ENCODE data around the gene FOXP1.

Gene FOXP1

DNA sequence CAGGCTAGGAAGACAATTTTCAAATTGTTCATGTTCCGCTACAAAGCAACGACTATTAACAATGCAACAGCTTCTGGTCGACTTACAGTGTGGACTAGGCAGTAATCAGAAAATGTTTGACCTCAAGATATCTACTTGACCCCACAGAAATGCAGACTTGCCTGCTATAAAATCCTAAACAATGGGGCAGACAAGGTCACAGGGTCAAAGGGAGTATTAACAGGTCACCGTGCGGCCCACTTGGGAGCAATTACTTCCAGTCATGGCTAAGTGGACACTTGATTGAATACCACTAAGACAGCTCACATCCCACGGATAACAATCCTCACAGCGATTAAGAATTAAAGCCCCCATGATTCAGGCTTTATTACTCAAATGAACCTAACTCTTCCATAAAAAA lies 58.9 kb downstream of the FOXP1 start:
- H3K36me3 ChIP-seq (ENCODE audit: low read depth), result no peaks in the 10 kb centered on the region; the same call in 1 of the 2 replicates
- H3K27me3 ChIP-seq (ENCODE audit: insufficient read depth, poor library complexity, severe bottlenecking), result no peaks in the 10 kb centered on the region
- H3K4me3 ChIP-seq (ENCODE audit: severe bottlenecking), result no peak overlapping the region

DNA sequence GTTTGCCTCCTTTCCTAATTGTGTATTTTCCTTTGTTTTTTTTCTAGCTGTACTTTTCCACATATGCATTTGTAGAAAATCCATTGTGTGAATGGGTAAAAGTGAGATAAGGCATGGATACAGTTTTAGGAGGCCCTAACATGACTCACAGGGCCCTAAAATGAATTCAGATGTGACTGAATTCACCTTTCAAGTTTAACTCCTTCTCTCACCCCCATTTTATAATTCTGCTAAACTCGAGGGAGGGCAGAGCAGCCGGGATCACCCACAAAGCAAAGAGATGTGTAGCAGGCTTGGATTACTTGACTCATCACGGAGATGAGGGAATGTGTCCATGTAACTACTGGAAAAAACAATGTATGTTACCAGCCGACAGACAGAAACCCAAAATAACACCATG lies 59.9 kb downstream of the FOXP1 start:
- H3K36me3 ChIP-seq (ENCODE audit: low read depth), result no peaks in the 10 kb centered on the region; the same call in 1 of the 2 replicates
- H3K9me3 ChIP-seq (ENCODE audit: severe bottlenecking), result no peaks in the 10 kb centered on the region
- ATAC-seq (ENCODE audit: low read depth), result no peak
- no peak for TF ChIP-seq CTCF (IDR thresholded peaks at IDR 0.05; ENCODE audit: poor library complexity, severe bottlenecking)
- H3K4me3 ChIP-seq (ENCODE audit: severe bottlenecking), result no peak overlapping the region
- H3K27ac ChIP-seq (ENCODE audit: poor library complexity, severe bottlenecking), result no peak overlapping the region
- H3K4me1 ChIP-seq (ENCODE audit: insufficient read depth, poor library complexity, severe bottlenecking), result no peaks in the 10 kb centered on the region
- no peak for DNase-seq (ENCODE audit: low spot score)
- H3K27me3 ChIP-seq (ENCODE audit: insufficient read depth, poor library complexity, severe bottlenecking), result no peaks in the 10 kb centered on the region

More for the DNA sequence above, 58.9 kb downstream of the FOXP1 start:
- Histone ChIP-seq H3K27ac (ENCODE audit: poor library complexity, severe bottlenecking) (no peak overlapping the region), H3K4me1 (ENCODE audit: insufficient read depth, poor library complexity, severe bottlenecking) (no peaks in the 10 kb centered on the region), H3K9me3 (ENCODE audit: severe bottlenecking) (no peaks in the 10 kb centered on the region)
- TF ChIP-seq CTCF (IDR thresholded peaks at IDR 0.05; ENCODE audit: poor library complexity, severe bottlenecking), result no peak
- DNase-seq (ENCODE audit: low spot score) (no peak), ATAC-seq (ENCODE audit: low read depth) (no peak)

- no peak for DNase-seq (ENCODE audit: low spot score)
- Histone ChIP-seq H3K4me3 (ENCODE audit: severe bottlenecking) (no peak overlapping the region), H3K27me3 (ENCODE audit: insufficient read depth, poor library complexity, severe bottlenecking) (no peaks in the 10 kb centered on the region), H3K4me1 (ENCODE audit: insufficient read depth, poor library complexity, severe bottlenecking) (peaks cover 2% of the 10 kb centered on the region), H3K9me3 (ENCODE audit: severe bottlenecking) (no peaks in the 10 kb centered on the region), H3K27ac (ENCODE audit: poor library complexity, severe bottlenecking) (no peak overlapping the region), H3K36me3 (ENCODE audit: low read depth) (no peaks in the 10 kb centered on the region)
- ATAC-seq (ENCODE audit: low read depth), result no peak
- TF ChIP-seq CTCF (IDR thresholded peaks at IDR 0.05; ENCODE audit: poor library complexity, severe bottlenecking), result no peak
These were observed 61.3 kb downstream of the FOXP1 start for GRCh38 chr3:71521940-71522876.

- no peaks in the 10 kb centered on the region for H3K36me3 ChIP-seq (ENCODE audit: low read depth)
- no peak for TF ChIP-seq CTCF (IDR thresholded peaks at IDR 0.05; ENCODE audit: poor library complexity, severe bottlenecking)
- no peaks in the 10 kb centered on the region for H3K9me3 ChIP-seq (ENCODE audit: severe bottlenecking)
- no peak overlapping the region for H3K27ac ChIP-seq (ENCODE audit: poor library complexity, severe bottlenecking)
- no peaks in the 10 kb centered on the region for H3K27me3 ChIP-seq (ENCODE audit: insufficient read depth, poor library complexity, severe bottlenecking)
- H3K4me1 ChIP-seq (ENCODE audit: insufficient read depth, poor library complexity, severe bottlenecking), result peaks cover 4% of the 10 kb centered on the region
- H3K4me3 ChIP-seq (ENCODE audit: severe bottlenecking), result no peak overlapping the region
- no peak for ATAC-seq (ENCODE audit: low read depth)
- DNase-seq (ENCODE audit: low spot score), result no peak
These were observed 62.5 kb downstream of the FOXP1 start for GRCh38 chr3:71521021-71521352.
